ENCODE results near the gene KIAA0513. TPM values are rescaled to one million over a fixed set of nuclear protein-coding genes. Genes with fewer than 3 reads are reported as not detected.

The KIAA0513 gene
- total RNA-seq, 4 donors from 2014 or later: 6.2 to 8.4 (median 7.5) TPM

- TF ChIP-seq CTCF (IDR thresholded peaks at IDR 0.05) (no peak), POLR2A (IDR thresholded peaks at IDR 0.05) (no peak)
- intact Hi-C loops (cut with DNase I): no loop called here
- Histone ChIP-seq H3K36me3 (no peaks in the 10 kb centered on the region), H3K27ac (no peak overlapping the region), H3K4me1 (no peaks in the 10 kb centered on the region), H3K27me3 (no peaks in the 10 kb centered on the region), H3K9me3 (no peaks in the 10 kb centered on the region), H3K4me3 (replicated peaks in 1 of 3) (no peak overlapping the region)
- DNase-seq: no peak
- 88 to 92% methylated on average over 11 of the region's 11 CpGs for WGBS, 2 donors
Measured at GRCh38 chr16:85101956-85102630, 74.5 kb downstream of the KIAA0513 start.

GRCh38 chr16:85103114-85104079, 75.8 kb downstream of the KIAA0513 start:
- intact Hi-C loops (cut with DNase I): no loop called here
- TF ChIP-seq CTCF (IDR thresholded peaks at IDR 0.05) (no peak), POLR2A (IDR thresholded peaks at IDR 0.05) (no peak)
- H3K36me3 ChIP-seq: no peaks in the 10 kb centered on the region
- DNase-seq: no peak
- no peak overlapping the region for H3K27ac ChIP-seq
- no peaks in the 10 kb centered on the region for H3K9me3 ChIP-seq
- no peaks in the 10 kb centered on the region for H3K27me3 ChIP-seq
- H3K4me1 ChIP-seq: no peaks in the 10 kb centered on the region
- 89 to 92% methylated on average over 22 to 23 of the region's 23 CpGs for WGBS, 2 donors
- no peak overlapping the region for H3K4me3 ChIP-seq (replicated peaks in 1 of 3)

GRCh38 chr16:85104147-85104546, 76.6 kb downstream of the KIAA0513 start:
- Histone ChIP-seq H3K4me1 (no peaks in the 10 kb centered on the region), H3K9me3 (no peaks in the 10 kb centered on the region), H3K27ac (no peak overlapping the region), H3K36me3 (no peaks in the 10 kb centered on the region), H3K27me3 (no peaks in the 10 kb centered on the region), H3K4me3 (replicated peaks in 1 of 3) (no peak overlapping the region)
- no peak for DNase-seq
- TF ChIP-seq POLR2A (IDR thresholded peaks at IDR 0.05) (no peak), CTCF (IDR thresholded peaks at IDR 0.05) (no peak)
- intact Hi-C loops (cut with DNase I): no loop called here
- 85 to 87% methylated on average over 12 of the region's 12 CpGs for WGBS, 2 donors

GRCh38 chr16:85104821-85105391, 77.3 kb downstream of the KIAA0513 start:
- intact Hi-C loops (cut with DNase I): no loop called here
- H3K4me1 ChIP-seq: no peaks in the 10 kb centered on the region
- TF ChIP-seq CTCF (IDR thresholded peaks at IDR 0.05) (no peak), POLR2A (IDR thresholded peaks at IDR 0.05) (no peak)
- WGBS, 2 donors: 69% methylated on average over 11 of the region's 11 CpGs
- no peaks in the 10 kb centered on the region for H3K36me3 ChIP-seq
- no peak for DNase-seq
- no peaks in the 10 kb centered on the region for H3K9me3 ChIP-seq
- no peaks in the 10 kb centered on the region for H3K27me3 ChIP-seq
- no peak overlapping the region for H3K27ac ChIP-seq
- no peak overlapping the region for H3K4me3 ChIP-seq (replicated peaks in 1 of 3)

All from thyroid gland (tissue), 4 donors.